NT2/D1 (cell line): ENCODE results near the gene CKB.

ENCODE experiments used
- SUZ12 ChIP-seq: IDR thresholded peaks from 2 replicates; pipeline ENCODE4 v1.6.1; 2011; ENCODE audit not compliant: insufficient read length, insufficient read depth; ENCODE audit errors: extremely low read depth
- ZNF274 ChIP-seq: IDR thresholded peaks from 2 replicates; pipeline ENCODE4 v1.6.1; 2011; ENCODE audit warnings: mild to moderate bottlenecking, low read depth, low read length

GRCh38 chr14:103543721-103544387 lies 21.2 kb upstream of the CKB start:
- TF ChIP-seq SUZ12 (no peak), ZNF274 (no peak)
